HG03103 (cell line): ENCODE measurements around the gene OR6B2.

Experiments
- ATAC-seq: cut with Tn5 transposase; IDR thresholded peaks from one replicate; pipeline ENCODE4 v1.9.1; 2021; ENCODE audit warnings: low read depth; ENCODE audit not compliant: unreplicated experiment

OR6B2 gene

GRCh38 chr2:239983004-239983778 is 47.0 kb downstream of the OR6B2 start:
- ATAC-seq = no peak
